HG03108 (cell line): ENCODE data around the gene COL15A1.

Experiments
- ATAC-seq: cut with Tn5 transposase; IDR thresholded peaks from one replicate; pipeline ENCODE4 v1.9.1; 2021; ENCODE audit warnings: moderate library complexity; ENCODE audit not compliant: unreplicated experiment

The COL15A1 gene

GRCh38 chr9:98915599-98915998 lies 28.1 kb upstream of the COL15A1 start:
- ATAC-seq: no peak

DNA sequence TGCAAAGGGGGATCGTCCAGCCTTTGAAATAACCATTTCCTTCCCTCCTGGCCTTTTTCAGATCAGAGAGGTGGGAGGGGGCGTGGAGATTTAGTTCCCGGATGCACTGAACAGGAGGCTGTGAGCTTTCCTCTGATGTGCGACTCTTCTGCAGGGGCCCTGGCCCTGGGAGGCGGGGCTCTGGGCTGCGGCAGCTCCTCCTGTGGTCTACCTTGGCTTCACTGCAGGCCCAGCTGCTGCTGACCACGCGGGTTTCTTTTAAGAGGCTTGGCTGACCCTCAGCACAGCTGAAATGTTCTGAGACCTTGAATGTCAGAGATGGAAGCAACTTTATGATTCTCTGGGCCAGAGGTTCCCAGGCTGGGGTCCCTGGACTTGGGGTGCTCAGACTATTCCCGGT lies 27.0 kb upstream of the COL15A1 start:
- ATAC-seq: no peak

- no peak for ATAC-seq
These were observed 25.8 kb upstream of the COL15A1 start for GRCh38 chr9:98917746-98918487.

GRCh38 chr9:98921732-98922131 lies 22.0 kb upstream of the COL15A1 start:
- no peak for ATAC-seq

- no peak for ATAC-seq
These were observed 20.8 kb upstream of the COL15A1 start for GRCh38 chr9:98922721-98923435.

- ATAC-seq: no peak
These were observed 20.1 kb upstream of the COL15A1 start for GRCh38 chr9:98923451-98924123.

DNA sequence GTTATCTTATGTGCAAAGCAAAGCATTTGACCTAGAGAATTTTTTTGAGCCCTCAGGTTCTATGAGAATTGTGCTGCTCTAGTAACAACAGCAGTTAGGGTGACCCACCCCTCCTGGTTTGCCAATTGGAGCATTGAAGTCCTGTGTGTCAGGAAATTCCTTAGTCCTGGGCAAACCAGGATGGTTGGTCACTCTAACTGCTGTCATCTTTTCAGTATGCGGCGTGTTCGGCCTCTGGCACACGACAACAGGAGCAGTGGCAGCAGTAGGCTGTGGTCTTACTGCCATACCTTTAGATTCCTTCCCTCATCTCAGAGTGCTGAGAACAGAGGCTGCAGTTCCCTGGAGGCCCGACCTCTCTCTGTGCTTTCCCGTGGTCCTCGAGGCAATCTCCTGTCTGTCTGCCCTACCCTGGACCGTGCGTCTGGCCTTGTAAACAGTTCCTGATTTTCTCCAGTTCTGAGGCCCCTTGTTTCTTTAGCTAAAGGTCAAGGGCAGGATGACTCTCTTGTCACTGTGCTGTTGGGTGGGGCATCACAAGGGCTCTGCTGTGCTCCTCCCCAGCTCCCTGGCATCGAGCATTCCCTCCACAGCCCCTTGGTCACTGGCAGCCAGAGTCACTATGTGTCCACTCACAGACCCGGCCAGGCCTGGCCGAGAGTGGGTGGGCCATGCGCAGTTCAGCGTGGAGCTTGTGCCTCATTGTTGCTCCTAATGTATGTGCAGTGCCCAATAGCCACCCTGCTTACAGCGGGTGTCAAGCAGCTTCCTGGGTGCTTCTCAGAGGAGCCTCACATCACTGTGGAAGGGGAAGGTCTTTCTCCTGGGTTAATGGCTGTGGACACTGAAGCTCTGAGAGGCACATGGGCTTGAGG lies 18.5 kb upstream of the COL15A1 start:
- no peak for ATAC-seq

GRCh38 chr9:98925956-98926355 lies 17.8 kb upstream of the COL15A1 start:
- no peak for ATAC-seq

DNA sequence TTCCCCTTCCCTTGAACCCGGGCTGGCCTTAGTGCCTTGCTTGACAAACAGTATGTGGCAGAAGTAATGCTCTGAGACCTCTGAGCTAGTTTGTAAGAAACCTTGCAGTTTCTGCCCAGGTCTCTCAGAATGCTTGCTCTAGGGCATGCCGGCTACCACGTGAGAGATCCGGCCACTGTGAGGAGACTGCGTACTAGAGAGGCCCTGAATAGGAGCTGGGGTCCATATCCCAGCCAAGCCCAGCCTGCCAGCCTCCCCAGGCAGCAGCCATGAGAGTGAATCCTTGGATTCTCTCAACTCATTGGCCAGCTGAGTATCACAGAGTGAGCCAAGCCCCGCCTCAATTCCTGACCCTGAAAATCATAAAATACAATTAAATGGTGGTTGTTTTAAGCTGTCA lies 16.0 kb upstream of the COL15A1 start:
- ATAC-seq: no peak

GRCh38 chr9:98929071-98929470 lies 14.6 kb upstream of the COL15A1 start:
- no peak for ATAC-seq

DNA sequence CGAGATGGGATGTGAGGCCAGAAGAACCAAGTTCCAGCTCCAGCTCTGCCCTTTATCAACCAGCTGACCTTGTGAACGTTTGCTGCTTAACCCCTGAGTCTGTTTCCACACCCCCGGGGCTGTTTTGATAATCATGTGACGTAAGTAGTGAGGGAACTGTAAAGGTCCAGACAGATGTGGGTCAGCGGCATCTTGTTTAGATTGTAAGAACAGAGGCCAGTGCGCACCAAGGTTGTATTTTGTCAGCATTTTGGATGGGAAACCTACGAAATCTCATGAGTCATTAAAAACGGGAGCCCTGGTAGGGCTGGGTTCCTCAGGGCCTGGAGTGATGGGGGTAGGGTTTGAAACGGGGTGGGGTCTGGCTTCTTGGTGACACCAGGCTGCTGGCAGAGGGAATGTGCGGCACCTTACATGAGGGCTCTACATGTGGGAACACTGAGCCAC lies 13.8 kb upstream of the COL15A1 start:
- ATAC-seq: no peak

GRCh38 chr9:98930792-98931191 lies 12.9 kb upstream of the COL15A1 start:
- no peak for ATAC-seq

GRCh38 chr9:98931600-98932389 lies 11.9 kb upstream of the COL15A1 start:
- ATAC-seq: no peak

GRCh38 chr9:98933185-98933584 lies 10.5 kb upstream of the COL15A1 start:
- ATAC-seq: no peak

DNA sequence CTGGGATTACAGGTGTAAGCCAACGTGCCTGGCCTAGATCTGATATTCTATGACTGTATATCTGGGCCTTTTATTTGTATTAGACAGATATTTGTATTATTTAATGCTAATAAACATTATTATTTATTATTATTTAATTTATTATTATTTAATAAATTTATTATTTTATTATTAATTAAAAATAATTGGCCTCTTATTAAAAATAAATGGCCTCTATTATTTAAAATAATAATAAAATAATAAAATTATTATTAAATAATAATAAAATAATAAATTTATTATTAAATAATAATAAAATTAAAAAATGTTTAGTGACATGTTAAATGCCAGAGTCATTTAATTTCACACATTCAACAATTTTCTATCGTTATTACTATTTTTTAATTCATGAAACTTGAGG lies 9.8 kb upstream of the COL15A1 start:
- no peak for ATAC-seq

GRCh38 chr9:98935071-98935505 lies 8.6 kb upstream of the COL15A1 start:
- ATAC-seq: no peak

DNA sequence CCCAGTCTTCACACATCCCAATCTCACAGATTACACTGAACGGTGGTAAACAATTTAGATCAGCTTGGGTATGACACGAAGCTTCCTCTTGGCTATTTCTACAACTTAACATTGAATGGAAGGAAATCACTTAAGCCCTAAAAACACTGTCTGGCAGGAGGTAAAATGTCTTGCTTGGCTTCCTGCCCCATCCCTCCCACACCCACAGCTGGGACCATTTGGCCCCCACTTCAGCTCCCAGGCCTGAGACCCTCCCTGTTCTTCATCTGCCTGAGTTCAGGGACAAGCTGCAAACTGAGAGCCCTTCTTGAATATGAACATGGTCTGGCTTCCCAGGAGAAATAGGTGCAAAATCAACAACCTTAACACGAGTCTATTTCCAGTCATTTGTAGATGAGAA lies 3.4 kb upstream of the COL15A1 start:
- no peak for ATAC-seq

GRCh38 chr9:98941946-98942523 lies 1.7 kb upstream of the COL15A1 start:
- no peak for ATAC-seq

GRCh38 chr9:98942906-98943681 lies 613 bp upstream of the COL15A1 start:
- ATAC-seq: no peak
